ENCODE measurements around the gene TRPV6.

Gene TRPV6

DNA sequence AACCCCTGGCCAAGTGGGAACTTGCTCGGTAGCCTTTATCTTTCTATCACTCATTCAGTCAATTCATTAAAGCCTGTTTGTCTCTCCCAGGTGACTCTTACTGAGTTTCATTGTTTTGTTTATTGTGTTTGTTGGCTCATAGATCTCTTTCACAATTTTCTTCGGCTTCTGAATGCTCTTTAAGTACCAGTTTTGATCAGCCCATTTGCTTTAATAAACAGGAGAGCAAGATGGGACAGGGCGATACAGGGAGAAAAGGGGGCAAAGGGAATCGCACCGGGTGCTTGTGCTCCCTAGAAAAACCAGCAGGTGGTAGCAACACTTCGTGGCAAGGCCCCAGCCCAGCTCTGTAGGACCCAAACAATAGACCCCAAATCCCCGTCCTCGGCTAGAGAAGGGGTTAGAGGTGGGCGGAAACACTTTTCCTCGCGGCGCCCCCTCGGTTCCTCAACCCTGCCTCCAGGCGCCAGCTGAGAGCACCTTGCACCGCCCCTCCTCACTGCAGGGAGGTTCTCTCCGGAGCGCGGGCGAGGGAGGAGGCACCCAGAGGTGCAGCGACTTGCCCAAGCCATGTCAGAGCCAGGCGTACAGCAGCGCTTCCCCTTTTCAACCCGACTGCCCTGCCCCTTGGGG is 31.7 kb downstream of the TRPV6 start:
- peak; percentile 33 to 59 for DNase-seq (ENCODE audit: low read depth in 2 of 2)

DNA sequence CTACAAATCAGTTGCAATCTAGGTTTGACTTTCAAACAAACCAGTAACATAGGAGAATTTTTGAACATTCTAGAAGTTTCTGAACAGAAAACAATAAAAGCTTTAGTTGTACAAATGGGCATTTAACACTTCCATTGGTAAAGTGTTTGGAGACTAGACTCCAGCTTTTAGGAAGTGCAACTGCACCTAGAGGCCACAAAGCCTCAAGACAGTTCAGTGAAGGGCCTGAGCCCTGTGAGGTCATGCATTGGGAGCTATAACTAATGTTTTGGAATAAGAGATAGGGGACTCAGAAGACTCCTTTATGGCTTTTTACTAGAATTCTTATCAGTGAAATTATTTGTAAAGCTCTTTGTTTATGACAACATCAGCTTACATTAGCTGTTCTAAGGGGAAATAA is 33.6 kb downstream of the TRPV6 start:
- no peak for DNase-seq (ENCODE audit: low read depth in 2 of 2)

DNA sequence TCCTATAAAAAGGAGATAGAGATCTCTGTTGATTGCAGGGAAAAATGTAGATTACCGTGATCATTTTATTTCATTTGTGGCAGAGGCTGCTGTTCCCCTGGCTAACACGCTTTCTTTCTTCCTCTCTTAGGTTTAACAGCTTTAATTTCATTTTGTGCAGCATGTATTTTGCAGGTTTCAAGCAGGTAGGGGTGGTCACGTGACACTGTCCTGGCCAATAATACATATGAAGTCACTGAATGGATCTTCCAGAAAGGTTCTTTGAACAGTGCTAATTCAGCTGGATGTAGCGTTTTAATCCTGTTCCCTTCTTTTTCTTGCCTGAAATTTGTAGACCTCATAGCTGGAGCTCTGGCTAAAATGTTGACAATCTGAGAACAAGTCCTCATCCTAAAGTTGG is 34.3 kb downstream of the TRPV6 start:
- DNase-seq (ENCODE audit: low read depth in 2 of 2), result no peak

DNA sequence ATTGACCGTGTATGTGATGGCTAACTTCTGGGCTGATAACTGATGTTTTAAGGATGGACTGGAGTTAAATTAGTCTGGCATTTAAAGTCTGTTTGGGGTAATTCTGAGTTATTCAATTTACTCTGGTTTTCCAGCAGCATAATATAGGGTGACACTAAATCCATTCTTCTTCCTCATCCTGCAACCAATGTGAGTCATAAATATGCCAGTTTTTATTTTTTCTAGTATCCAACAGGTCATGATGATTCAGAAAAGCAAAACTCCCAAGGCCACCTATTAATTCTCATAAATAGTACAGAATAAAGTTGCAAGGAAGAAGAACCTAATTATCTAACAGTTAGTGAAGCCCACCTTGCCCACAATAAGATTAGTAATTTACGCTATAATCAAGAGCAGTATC is 38.2 kb downstream of the TRPV6 start:
- DNase-seq (ENCODE audit: low read depth in 2 of 2), result no peak

DNA sequence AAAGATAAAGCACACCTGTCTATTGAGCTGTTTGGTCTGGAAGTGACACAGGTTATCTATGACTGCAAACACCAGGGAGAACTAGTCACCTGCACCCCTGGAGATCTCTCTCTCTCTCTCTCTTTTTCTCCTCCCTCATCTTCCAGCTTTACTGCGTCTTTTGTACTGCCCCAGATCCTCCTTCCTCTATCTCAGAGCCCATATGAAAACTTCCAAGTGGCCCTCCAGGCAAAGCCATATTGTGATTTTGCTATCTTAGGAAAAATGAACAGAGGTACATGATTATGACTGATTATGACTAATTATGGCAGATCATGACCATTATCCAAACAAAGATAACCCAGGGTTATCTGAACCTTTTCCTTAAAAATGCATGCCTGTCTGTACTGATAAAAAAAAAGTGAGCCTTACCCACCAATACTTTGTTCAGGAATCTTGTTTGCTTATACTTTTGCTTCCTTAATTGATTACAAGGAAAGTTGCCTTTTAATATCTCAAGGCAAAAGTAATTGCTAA is 43.2 kb downstream of the TRPV6 start:
- no peak for DNase-seq (ENCODE audit: low read depth in 2 of 2)

DNA sequence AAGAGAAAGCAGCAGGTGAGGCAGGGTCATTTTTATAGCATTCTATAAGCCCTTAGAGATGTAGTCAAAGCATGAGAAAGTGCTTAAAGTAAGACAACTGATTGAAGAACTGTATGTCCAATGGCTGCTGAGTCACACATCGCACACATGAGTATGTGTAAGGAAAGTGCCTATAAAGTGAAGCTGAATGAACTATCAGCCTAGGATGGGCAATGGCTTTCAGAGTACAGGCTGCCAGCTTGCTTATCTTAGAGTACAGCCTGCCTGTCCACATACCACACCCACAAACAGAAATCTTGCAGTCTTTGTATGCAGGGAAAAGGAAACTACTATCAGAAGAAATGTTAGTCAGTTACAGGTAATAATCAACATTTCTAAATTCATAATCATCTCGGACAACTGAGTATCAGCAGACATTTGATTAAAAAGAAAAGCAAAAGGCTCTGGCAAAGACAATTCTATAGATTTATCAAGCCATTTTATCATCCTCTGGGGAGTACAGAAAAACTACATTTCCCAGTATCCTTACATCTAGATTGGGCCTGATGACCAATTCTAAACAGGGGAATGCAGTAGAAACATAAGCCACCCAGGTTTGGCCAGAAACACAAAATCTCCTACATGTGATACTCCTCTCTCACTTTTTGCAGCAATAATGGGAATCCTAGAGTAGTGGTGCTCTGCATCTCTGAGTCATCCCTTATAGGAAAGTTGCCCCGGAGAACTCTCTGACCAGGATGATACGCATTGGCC is 46.9 kb downstream of the TRPV6 start:
- no peak for DNase-seq (ENCODE audit: low read depth in 2 of 2)

DNA sequence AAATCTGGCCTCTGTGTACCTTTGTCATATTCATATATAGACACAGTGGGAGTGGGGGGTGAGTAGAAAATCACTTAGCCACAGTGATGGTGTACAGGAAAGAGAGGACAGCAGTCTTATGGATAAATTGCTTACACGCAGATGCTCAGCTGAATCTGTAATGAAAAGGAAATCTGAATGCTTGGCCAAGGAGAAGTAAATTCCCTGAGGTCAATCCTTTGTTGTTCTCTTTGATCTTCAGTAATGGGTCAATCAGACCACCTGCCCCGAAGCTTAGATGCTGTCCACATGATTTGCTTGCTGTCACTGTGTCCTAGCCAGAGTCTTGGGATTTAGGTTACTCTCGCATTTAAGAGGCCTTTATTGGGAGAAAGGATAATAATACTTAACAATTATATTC is 49.1 kb downstream of the TRPV6 start:
- no peak for DNase-seq (ENCODE audit: low read depth in 2 of 2)

DNA sequence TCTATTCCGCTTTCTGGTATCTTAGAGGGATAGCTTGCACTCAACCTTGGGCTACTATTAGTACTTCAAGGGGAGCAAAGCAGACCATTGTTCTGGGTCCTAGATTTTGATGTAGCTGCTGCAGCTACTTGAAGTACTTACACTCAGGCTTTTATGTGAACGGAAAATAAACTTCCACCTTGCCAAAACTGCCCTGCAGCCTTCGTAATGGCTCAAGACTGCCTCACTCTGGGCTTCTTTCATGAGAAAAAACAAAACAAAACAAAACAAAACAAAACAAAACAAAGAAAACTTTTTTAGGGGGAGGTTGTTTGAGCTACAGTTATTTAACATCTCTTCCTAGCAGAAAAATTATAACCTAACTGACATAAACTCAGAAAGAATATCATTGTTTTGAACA is 50.1 kb downstream of the TRPV6 start:
- DNase-seq (ENCODE audit: low read depth in 2 of 2), result no peak

DNA sequence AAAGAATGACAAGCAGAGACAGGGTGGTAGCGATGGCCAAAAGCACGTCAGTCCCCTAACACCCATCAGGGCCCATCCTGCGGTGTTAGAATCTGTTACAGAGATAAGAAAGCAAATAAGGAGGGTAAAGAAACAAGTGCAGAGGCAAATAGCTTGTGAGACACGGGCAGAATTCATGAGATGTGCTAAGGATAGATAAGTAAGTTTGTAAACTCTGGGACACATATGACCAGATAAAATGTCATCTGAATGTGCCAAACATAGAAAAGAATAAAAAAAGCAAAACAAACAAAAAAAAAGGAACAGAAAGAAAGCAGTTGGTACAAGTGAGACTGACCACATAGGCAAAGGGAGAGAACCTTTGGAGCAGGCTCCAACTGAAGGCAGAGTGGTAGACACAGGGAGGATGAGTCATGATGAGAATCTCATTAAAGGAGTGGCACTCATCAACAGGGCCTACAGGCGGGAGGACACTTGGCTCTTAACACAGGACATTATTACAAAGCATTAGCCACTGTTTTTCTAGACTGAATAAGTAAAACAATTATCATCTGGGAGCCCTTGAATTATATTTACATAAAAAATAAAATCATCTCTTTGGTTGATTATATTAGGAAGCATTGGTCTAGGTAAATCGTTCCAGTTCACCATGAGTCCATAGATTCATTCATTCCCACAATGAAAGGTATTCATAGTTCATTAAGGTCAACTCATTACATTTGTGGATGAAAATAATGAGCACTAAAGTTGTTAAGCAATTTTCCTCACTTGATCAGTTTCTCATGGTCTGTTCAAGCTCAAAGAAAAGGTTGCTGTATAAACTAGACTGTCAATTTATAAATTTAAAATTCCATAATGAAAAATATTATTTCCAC is 52.1 kb downstream of the TRPV6 start:
- DNase-seq (ENCODE audit: low read depth in 2 of 2), result no peak

DNA sequence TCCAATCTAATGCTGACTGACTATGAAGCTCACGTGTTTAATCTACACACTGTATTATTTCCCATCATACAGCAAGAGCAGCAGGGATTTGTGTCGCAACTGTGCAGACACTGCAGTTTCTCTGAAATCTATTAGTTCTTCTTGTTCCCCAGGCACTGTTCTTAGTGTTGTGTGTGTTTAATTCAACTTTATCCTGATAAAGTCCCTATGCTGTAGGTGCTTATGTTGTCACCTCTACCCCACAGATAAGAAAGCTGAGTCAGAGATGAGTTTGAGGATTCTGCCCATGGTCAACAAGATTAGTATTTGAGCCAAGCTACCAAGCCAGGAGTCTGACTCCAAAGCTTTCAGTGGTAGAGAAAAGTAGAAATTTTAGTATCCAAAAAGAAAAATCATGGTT is 53.1 kb downstream of the TRPV6 start:
- DNase-seq (ENCODE audit: low read depth in 2 of 2), result no peak

DNA sequence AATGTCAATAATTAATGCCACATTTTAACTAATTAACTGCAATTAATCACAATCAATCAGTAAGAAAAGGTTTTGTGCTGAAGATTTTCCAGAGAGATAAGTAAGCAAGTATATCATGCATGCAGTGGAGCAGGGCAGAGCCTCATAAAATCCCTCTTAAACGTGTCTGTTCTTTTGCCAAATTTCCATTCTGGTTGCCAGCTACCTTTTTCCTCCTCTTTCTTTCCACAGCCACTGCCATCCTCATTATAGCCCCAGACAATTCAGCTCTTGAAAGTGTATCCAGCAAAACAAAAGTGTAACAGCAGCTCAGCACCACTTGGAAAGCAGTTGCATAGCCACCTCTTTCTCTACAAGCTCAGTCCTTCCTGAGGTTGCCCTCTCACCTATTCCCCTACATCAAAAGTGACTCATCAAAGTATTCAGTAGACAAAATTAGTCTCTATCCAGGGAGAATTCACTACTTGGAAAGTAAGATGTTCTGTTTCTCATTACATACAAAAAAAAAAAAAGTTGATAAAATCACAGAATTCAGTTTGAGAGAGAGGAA is 57.5 kb downstream of the TRPV6 start:
- DNase-seq (ENCODE audit: low read depth in 2 of 2), result no peak

DNA sequence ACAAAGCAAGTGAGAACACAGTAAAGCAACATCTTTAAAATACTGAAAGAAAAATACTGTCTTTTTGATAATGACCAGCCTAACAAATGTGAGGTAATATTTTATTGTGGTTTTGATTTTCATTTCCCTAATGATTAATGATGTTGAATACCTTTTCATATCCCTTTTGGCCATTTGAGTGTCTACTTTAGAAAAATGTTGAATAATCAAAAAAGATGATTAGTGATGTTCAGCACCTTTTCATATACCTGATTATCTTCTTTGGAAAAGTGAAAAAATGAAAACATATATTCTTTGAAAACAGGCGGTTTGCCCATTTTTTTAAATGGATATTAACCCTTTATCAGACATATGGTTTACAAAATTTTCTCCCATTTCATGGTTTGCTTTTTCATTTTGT is 62.8 kb downstream of the TRPV6 start:
- DNase-seq (ENCODE audit: low read depth in 2 of 2), result no peak

Measured in stimulated activated CD4-positive, alpha-beta T cell treated with anti-CD3 and anti-CD28 coated beads, Interleukin-12 subunit alpha, Interleukin-12 subunit beta, amount 100 ng/mL, for 24 hours (primary cell).